HepG2 (cell line): ENCODE measurements around the gene MYO18A. TPM values are rescaled to one million over a fixed set of nuclear protein-coding genes. Genes with fewer than 3 reads are reported as not detected.

Experiments
- CREB3 ChIP-seq: sonication (generic); formaldehyde crosslinking; IDR thresholded peaks from 2 replicates; pipeline ENCODE4 v1.5.0; 2020; ENCODE audit warnings: missing genetic modification reagents
- CSRNP1 ChIP-seq: sonication (generic); formaldehyde crosslinking; IDR thresholded peaks from 2 replicates; pipeline ENCODE4 v1.8.1; 2023; ENCODE audit warnings: mild to moderate bottlenecking, missing genetic modification reagents
- HNRNPL ChIP-seq: fragments of 200-400 bp; formaldehyde crosslinking; IDR thresholded peaks from 2 replicates; pipeline ENCODE4 v1.6.1; 2017; ENCODE audit warnings: mild to moderate bottlenecking, low read depth, low read length
- MIXL1 ChIP-seq: IDR thresholded peaks from 2 replicates; pipeline ENCODE4 v1.6.1; 2016
- NAIF1 ChIP-seq: sonication (generic); formaldehyde crosslinking; IDR thresholded peaks from 2 replicates; pipeline ENCODE4 v1.5.0; 2020; ENCODE audit warnings: mild to moderate bottlenecking, missing genetic modification reagents, borderline replicate concordance
- PBX2 ChIP-seq: IDR thresholded peaks from 2 replicates; pipeline ENCODE4 v1.6.1; 2016; ENCODE audit warnings: control low read depth
- PITX1 ChIP-seq: sonication (generic); formaldehyde crosslinking; IDR thresholded peaks from 2 replicates; pipeline ENCODE4 v1.5.1; 2020; ENCODE audit warnings: mild to moderate bottlenecking, missing genetic modification reagents
- SIX1 ChIP-seq: sonication (generic); formaldehyde crosslinking; IDR thresholded peaks from 2 replicates; pipeline ENCODE4 v1.4.0; 2020; ENCODE audit warnings: missing genetic modification reagents, borderline replicate concordance
- STAT6 ChIP-seq: sonication (generic); formaldehyde crosslinking; IDR thresholded peaks from 2 replicates; pipeline ENCODE4 v1.4.0; 2020; ENCODE audit warnings: missing genetic modification reagents, mild to moderate bottlenecking, borderline replicate concordance
- YEATS2 ChIP-seq: sonication (generic); formaldehyde crosslinking; IDR thresholded peaks from 2 replicates; pipeline ENCODE4 v1.4.0; 2020; ENCODE audit warnings: missing genetic modification reagents, borderline replicate concordance
- ZMYM2 ChIP-seq: sonication (generic); formaldehyde crosslinking; IDR thresholded peaks from 2 replicates; pipeline ENCODE4 v1.8.0; 2022; ENCODE audit warnings: mild to moderate bottlenecking, missing genetic modification reagents
- ZNF281 ChIP-seq: sonication (generic); formaldehyde crosslinking; IDR thresholded peaks from 2 replicates; pipeline ENCODE4 v1.4.0; 2020; ENCODE audit warnings: missing genetic modification reagents, borderline replicate concordance
- ZNF530 ChIP-seq: sonication (generic); formaldehyde crosslinking; IDR thresholded peaks from 2 replicates; pipeline ENCODE4 v1.5.0; 2020; ENCODE audit warnings: low read depth, mild to moderate bottlenecking, missing genetic modification reagents
- ZNF609 ChIP-seq: sonication (generic); formaldehyde crosslinking; IDR thresholded peaks from 2 replicates; pipeline ENCODE4 v1.4.0; 2020; ENCODE audit warnings: mild to moderate bottlenecking, missing genetic modification reagents, borderline replicate concordance
- polyA plus RNA-seq, 8 experiments: library from polyadenylated mRNA; depleted of rRNA in 3 of 8; stranded (reverse) in 7 of 8; unstranded in 1 of 8; fragments of >200 nt; fragmentation: Illumina TruSeq in 4 of 8; extraction: Trizol in 4 of 8; gene quantifications; 2 replicates each; pipeline versions ENCODE4 v1.2.1 to v1.2.3, GENCODE V29; 2011 to 2016; ENCODE audit warnings: low read depth in 4 of 8, missing spikeins in 1 of 8, mixed read lengths in 1 of 8; ENCODE audit not compliant: insufficient read depth in 1 of 8
- total RNA-seq, 5 experiments: library from RNA; depleted of rRNA; stranded (reverse); fragments of >200 nt; fragmentation: Illumina TruSeq; extraction: Trizol; gene quantifications; 2 replicates each; pipeline ENCODE4 v1.2.3, GENCODE V29; 2016; ENCODE audit warnings: low read depth in 1 of 5

MYO18A gene
- total and polyA plus RNA-seq, 2 of the 13 experiments (the other 11 are each of a cell fraction or from before 2014, with no cell fraction given): 16.8 to 24.8 TPM

GRCh38 chr17:29148790-29149430 is 31.3 kb downstream of the MYO18A start (continued):
- TF ChIP-seq ZNF609 (CRISPR knock-in tag): no peak
- peak; percentile 59; the same call in 1 of the 2 replicates for TF ChIP-seq YEATS2 (CRISPR knock-in tag)
- TF ChIP-seq SIX1: no peak
- TF ChIP-seq HNRNPL: 0 out of 2 replicates have a peak, but pooled peaks have one; percentile 13
- no peak for TF ChIP-seq PBX2 (CRISPR knock-in tag)
- TF ChIP-seq ZNF530 (CRISPR knock-in tag): no peak
- 0 out of 2 replicates have a peak, but pooled peaks have one; percentile 46 for TF ChIP-seq PITX1
- no peak for TF ChIP-seq NAIF1
- TF ChIP-seq CSRNP1 (CRISPR knock-in tag): no peak
- TF ChIP-seq MIXL1 (CRISPR knock-in tag): no peak; the same call in 1 of the 2 replicates
- TF ChIP-seq ZNF281 (CRISPR knock-in tag): peak; percentile 50; the same call in 1 of the 2 replicates
- no peak for TF ChIP-seq STAT6 (CRISPR knock-in tag)
- no peak for TF ChIP-seq CREB3
- TF ChIP-seq ZMYM2: no peak
